PC-3 (cell line): ENCODE results near the gene PCNA. TPM values are rescaled to one million over a fixed set of nuclear protein-coding genes. Genes with fewer than 3 reads are reported as not detected.
"Not testable (repeated sequence)": the region's sequence is repeated elsewhere in the genome, so short reads cannot be mapped to it uniquely, and the experiment has no call there.

Source experiments
- ATAC-seq: fragments of 200-7000 bp; cut with Tn5 transposase; 2 replicates; pipeline ENCODE4 v1.9.1; 2020; ENCODE audit warnings: mild to moderate bottlenecking, moderate library complexity
- BruUV-seq: library from RNA; stranded (reverse); fragments of 400-500 nt; replicated peaks from 2 replicates; lab custom pipeline; 2021; lab: Mats Ljungman, UMichigan
- CTCF ChIA-PET: fragments of 300-600 bp; sonication (Branson Sonifier 250); formaldehyde crosslinking; loops from one replicate; lab custom pipeline; 2022; ENCODE audit warnings: antibody characterized with exemption; lab: Charles Lee
- POLR2A ChIA-PET: fragments of 300-600 bp; sonication (Branson Sonifier 250); formaldehyde crosslinking; loops from one replicate; lab custom pipeline; 2022; ENCODE audit warnings: antibody characterized with exemption; ENCODE audit not compliant: unreplicated experiment; lab: Charles Lee
- DNase-seq: peaks from one replicate; pipeline ENCODE4 v3.0.0-alpha.2; 2015
- H2AFZ ChIP-seq: fragments of 300-600 bp; sonication (generic); 2 replicates; pipeline ENCODE4 v1.6.0; 2016; ENCODE audit warnings: antibody characterized with exemption, low read length
- H3F3A ChIP-seq: fragments of 300-600 bp; sonication (generic); one replicate; pipeline ENCODE4 v1.6.0; 2017; ENCODE audit warnings: antibody characterized with exemption, low read length, control low read depth, mild to moderate bottlenecking; ENCODE audit not compliant: unreplicated experiment
- H3K27ac ChIP-seq: fragments of 300-600 bp; sonication (generic); 2 replicates; pipeline ENCODE4 v1.5.1; 2016; ENCODE audit warnings: mild to moderate bottlenecking, low read length
- H3K27me3 ChIP-seq: fragments of 300-600 bp; sonication (generic); 2 replicates; pipeline ENCODE4 v1.6.1; 2016; ENCODE audit warnings: low read length, mixed read lengths
- H3K36me3 ChIP-seq: fragments of 300-600 bp; sonication (generic); 2 replicates; pipeline ENCODE4 v1.6.1; 2016; ENCODE audit warnings: low read depth, mixed run types, low read length, mixed read lengths
- H3K4me1 ChIP-seq: fragments of 300-600 bp; sonication (generic); 2 replicates; pipeline ENCODE4 v1.5.1; 2016; ENCODE audit warnings: low read length; ENCODE audit not compliant: insufficient read depth
- H3K4me2 ChIP-seq: fragments of 300-600 bp; sonication (generic); 2 replicates; pipeline ENCODE4 v1.6.0; 2016; ENCODE audit warnings: low read length
- H3K4me3 ChIP-seq: fragments of 300-600 bp; sonication (generic); 2 replicates; pipeline ENCODE4 v1.5.1; 2016; ENCODE audit warnings: mild to moderate bottlenecking, low read length, mixed read lengths
- H3K79me2 ChIP-seq: fragments of 300-600 bp; sonication (generic); 2 replicates; pipeline ENCODE4 v1.6.1; 2017; ENCODE audit warnings: low read length, mixed read lengths
- H3K9ac ChIP-seq: fragments of 300-600 bp; sonication (generic); 2 replicates; pipeline ENCODE4 v1.6.0; 2016; ENCODE audit warnings: mild to moderate bottlenecking, low read length
- H3K9me2 ChIP-seq: fragments of 300-600 bp; sonication (generic); replicated peaks from 2 replicates; pipeline ENCODE4 v1.6.1; 2016; ENCODE audit warnings: mixed run types, low read length, mixed read lengths
- H3K9me3 ChIP-seq: fragments of 300-600 bp; sonication (generic); 2 replicates; pipeline ENCODE4 v1.6.1; 2016; ENCODE audit warnings: low read length, mixed read lengths
- H4K20me1 ChIP-seq: fragments of 300-600 bp; sonication (generic); 2 replicates; pipeline ENCODE4 v1.6.1; 2016; ENCODE audit warnings: low read length, mixed read lengths
- EZH2 ChIP-seq: fragments of 300-600 bp; sonication (generic); IDR thresholded peaks from one replicate; pipeline ENCODE4 v1.6.1; 2017; ENCODE audit warnings: antibody characterized with exemption, mild to moderate bottlenecking, low read length; ENCODE audit not compliant: unreplicated experiment
- EZH2phosphoT487 ChIP-seq: fragments of 300-600 bp; sonication (generic); IDR thresholded peaks from 2 replicates; pipeline ENCODE4 v1.6.1; 2018; ENCODE audit warnings: mild to moderate bottlenecking, antibody characterized with exemption, low read length, borderline replicate concordance
- intact Hi-C: fragments of 100-400 bp; cut with micrococcal nuclease; formaldehyde crosslinking; loops from 2 replicates; pipeline ENCODE4 v1.9.0; 2023
- total RNA-seq: library from RNA; depleted of rRNA; stranded (reverse); fragments of >200 nt; gene quantifications from 2 replicates; pipeline ENCODE4 v1.2.3, GENCODE V29; 2014
- TF ChIP-seq, protein P1 (sequence below): fragments of 300-600 bp; sonication (generic); conservative IDR thresholded peaks from 2 replicates; pipeline ENCODE4 v1.5.1; 2017; ENCODE audit warnings: antibody characterized with exemption, low read depth, mild to moderate bottlenecking, low read length

PCNA gene
- total RNA-seq, 1 experiment from 2014 or later, result 286 TPM

GRCh38 chr20:5073660-5074231 lies 46.0 kb downstream of the PCNA start:
- POLR2A ChIA-PET, result no interaction called here
- H3K9ac ChIP-seq, result peak overlapping the region; percentile 53

GRCh38 chr20:5072756-5073659 lies 46.8 kb downstream of the PCNA start:
- intact Hi-C loops, result loop anchor here (1.0 kb wide), 1 partner anchor 27 kb away; no protein-coding TSS in a partner anchor
- no peak overlapping the region for H3K4me3 ChIP-seq
- CTCF ChIA-PET, result interaction anchor here (1.0 kb wide), 1 partner anchor 27 kb away, joined by 3 read pairs; no protein-coding TSS in a partner anchor
- no TSS peak for BruUV-seq
- DNase-seq (peak; percentile 98), ATAC-seq (peak; percentile 99)
- POLR2A ChIA-PET, result no interaction called here
- H3K9me2 ChIP-seq, result no peaks in the 10 kb centered on the region
- H2AFZ ChIP-seq, result peak overlapping the region; percentile 44
- no peaks in the 10 kb centered on the region for H3K27me3 ChIP-seq
- H3K79me2 ChIP-seq, result no peaks in the 10 kb centered on the region
- H3K4me2 ChIP-seq, result peak overlapping the region; percentile 24
- no peaks in the 10 kb centered on the region for H4K20me1 ChIP-seq
- no peak for TF ChIP-seq EZH2phosphoT487
- peaks cover 20% of the 10 kb centered on the region for H3K4me1 ChIP-seq
- H3K9me3 ChIP-seq, result no peaks in the 10 kb centered on the region
- peak overlapping the region; percentile 53 for H3K9ac ChIP-seq
- H3K27ac ChIP-seq, result peak overlapping the region; percentile 88
- no peaks in the 10 kb centered on the region for H3F3A ChIP-seq
- H3K36me3 ChIP-seq, result no peaks in the 10 kb centered on the region

More at GRCh38 chr20:5073660-5074231, 46.0 kb downstream of the PCNA start:
- H3K36me3 ChIP-seq, result no peaks in the 10 kb centered on the region
- H3K9me2 ChIP-seq, result no peaks in the 10 kb centered on the region
- TF ChIP-seq EZH2 (no peak), EZH2phosphoT487 (no peak)
- TF ChIP-seq, protein P1, sequence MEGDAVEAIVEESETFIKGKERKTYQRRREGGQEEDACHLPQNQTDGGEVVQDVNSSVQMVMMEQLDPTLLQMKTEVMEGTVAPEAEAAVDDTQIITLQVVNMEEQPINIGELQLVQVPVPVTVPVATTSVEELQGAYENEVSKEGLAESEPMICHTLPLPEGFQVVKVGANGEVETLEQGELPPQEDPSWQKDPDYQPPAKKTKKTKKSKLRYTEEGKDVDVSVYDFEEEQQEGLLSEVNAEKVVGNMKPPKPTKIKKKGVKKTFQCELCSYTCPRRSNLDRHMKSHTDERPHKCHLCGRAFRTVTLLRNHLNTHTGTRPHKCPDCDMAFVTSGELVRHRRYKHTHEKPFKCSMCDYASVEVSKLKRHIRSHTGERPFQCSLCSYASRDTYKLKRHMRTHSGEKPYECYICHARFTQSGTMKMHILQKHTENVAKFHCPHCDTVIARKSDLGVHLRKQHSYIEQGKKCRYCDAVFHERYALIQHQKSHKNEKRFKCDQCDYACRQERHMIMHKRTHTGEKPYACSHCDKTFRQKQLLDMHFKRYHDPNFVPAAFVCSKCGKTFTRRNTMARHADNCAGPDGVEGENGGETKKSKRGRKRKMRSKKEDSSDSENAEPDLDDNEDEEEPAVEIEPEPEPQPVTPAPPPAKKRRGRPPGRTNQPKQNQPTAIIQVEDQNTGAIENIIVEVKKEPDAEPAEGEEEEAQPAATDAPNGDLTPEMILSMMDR, result no peak
- no peaks in the 10 kb centered on the region for H3K9me3 ChIP-seq
- DNase-seq (peak; percentile 22), ATAC-seq (peak; percentile 10)
- CTCF ChIA-PET, result interaction anchor here (1.0 kb wide), 1 partner anchor 27 kb away, joined by 3 read pairs; no protein-coding TSS in a partner anchor
- intact Hi-C loops, result loop anchor here (1.0 kb wide), 1 partner anchor 27 kb away; no protein-coding TSS in a partner anchor
- H3K4me3 ChIP-seq, result no peak overlapping the region
- H3K27ac ChIP-seq, result peak overlapping the region; percentile 88
- peaks cover 20% of the 10 kb centered on the region for H3K4me1 ChIP-seq
- no peaks in the 10 kb centered on the region for H3K27me3 ChIP-seq
- no peaks in the 10 kb centered on the region for H4K20me1 ChIP-seq
- BruUV-seq, result no TSS peak
- H2AFZ ChIP-seq, result peak overlapping the region; percentile 44
- peak overlapping the region; percentile 24 for H3K4me2 ChIP-seq
- no peaks in the 10 kb centered on the region for H3F3A ChIP-seq
- no peaks in the 10 kb centered on the region for H3K79me2 ChIP-seq

DNA sequence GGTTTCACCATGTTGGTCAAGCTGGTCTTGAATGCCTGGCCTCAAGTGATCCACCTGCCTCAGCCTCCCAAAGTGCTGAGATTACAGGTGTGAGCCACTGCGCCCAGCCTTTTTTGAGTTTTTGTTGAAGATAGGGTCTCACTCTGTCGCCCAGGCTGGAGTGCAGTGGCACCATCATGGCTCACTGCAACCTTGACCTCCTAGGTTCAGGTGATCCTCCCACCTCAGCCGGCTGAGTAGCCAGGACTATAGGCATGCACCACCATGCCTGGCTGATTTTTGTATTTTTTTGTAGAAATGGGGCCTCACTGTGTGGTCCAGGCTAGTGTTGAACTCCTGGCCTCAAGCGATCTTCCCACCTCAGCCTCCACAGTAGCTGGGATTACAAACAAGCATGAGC lies 47.8 kb downstream of the PCNA start:
- DNase-seq, H3K9me2 ChIP-seq, CTCF ChIA-PET, H3K36me3 ChIP-seq, H3K79me2 ChIP-seq, ATAC-seq, intact Hi-C loops, H2AFZ ChIP-seq, H3F3A ChIP-seq, H3K4me3 ChIP-seq, H3K9ac ChIP-seq, H3K9me3 ChIP-seq, H4K20me1 ChIP-seq, H3K27me3 ChIP-seq, H3K4me2 ChIP-seq, POLR2A ChIA-PET, BruUV-seq: not testable (repeated sequence)
- Histone ChIP-seq H3K27ac (peak overlapping the region; percentile 88), H3K4me1 (peaks cover 20% of the 10 kb centered on the region)
